Forelimb muscle (tissue), 1 donor: ENCODE results near the gene ZBTB37. TPM values are rescaled to one million over a fixed set of nuclear protein-coding genes. Genes with fewer than 3 reads are reported as not detected.
"Not testable (repeated sequence)": the region's sequence is repeated elsewhere in the genome, so short reads cannot be mapped to it uniquely, and the experiment has no call there.

Experiments
- DNase-seq: peaks from one replicate; pipeline ENCODE4 v3.0.0-alpha.2; 2013; ENCODE audit warnings: low read depth
- polyA plus RNA-seq: library from polyadenylated mRNA; unstranded; fragments of 120-200 nt; gene quantifications from one replicate; pipeline ENCODE4 v1.2.1, GENCODE V29; 2013; ENCODE audit not compliant: insufficient read length

ZBTB37 gene
- 5.6 TPM for polyA plus RNA-seq

- no peak for DNase-seq
Observed at GRCh38 chr1:173868266-173869020, at the start of gene ZBTB37. Gene ZBTB37 (plus strand): TSS chr1:173868380. CDS start chr1:173870226, 1,846 bp downstream.

- no peak for DNase-seq
Observed at GRCh38 chr1:173818459-173818858, 49.7 kb upstream of the ZBTB37 start.

GRCh38 chr1:173821680-173822079, 46.5 kb upstream of the ZBTB37 start:
- DNase-seq, result no peak

GRCh38 chr1:173823781-173824314, 44.3 kb upstream of the ZBTB37 start:
- no peak for DNase-seq

GRCh38 chr1:173824315-173825081, 43.7 kb upstream of the ZBTB37 start, which contains the start of the genes CENPL and DARS2:
Gene CENPL (minus strand): TSS chr1:173824883. CDS start chr1:173811299, 13,584 bp downstream.
Gene DARS2 (plus strand): TSS chr1:173824673. CDS start chr1:173825230, 557 bp downstream.
- peak; percentile 98 for DNase-seq

- no peak for DNase-seq
Observed at GRCh38 chr1:173827611-173828010, 40.6 kb upstream of the ZBTB37 start.

GRCh38 chr1:173832748-173833147, 35.4 kb upstream of the ZBTB37 start:
- no peak for DNase-seq

GRCh38 chr1:173852105-173852504, 16.1 kb upstream of the ZBTB37 start:
- no peak for DNase-seq

- no peak for DNase-seq
Observed at GRCh38 chr1:173853074-173853473, 15.1 kb upstream of the ZBTB37 start.

GRCh38 chr1:173856014-173856413, 12.2 kb upstream of the ZBTB37 start:
- DNase-seq, result no peak

GRCh38 chr1:173856903-173857302, 11.3 kb upstream of the ZBTB37 start:
- no peak for DNase-seq

GRCh38 chr1:173857363-173857917, 10.7 kb upstream of the ZBTB37 start:
- DNase-seq, result no peak

GRCh38 chr1:173859547-173859946, 8.6 kb upstream of the ZBTB37 start:
- not testable (repeated sequence) for DNase-seq

- DNase-seq, result no peak
Observed at GRCh38 chr1:173860065-173860464, 8.1 kb upstream of the ZBTB37 start.

GRCh38 chr1:173861731-173862145, 6.4 kb upstream of the ZBTB37 start:
- DNase-seq, result no peak

GRCh38 chr1:173862146-173862768, 5.9 kb upstream of the ZBTB37 start:
- not testable (repeated sequence) for DNase-seq

GRCh38 chr1:173862769-173863223, 5.4 kb upstream of the ZBTB37 start:
- no peak for DNase-seq

- no peak for DNase-seq
Observed at GRCh38 chr1:173863224-173864161, 4.7 kb upstream of the ZBTB37 start.

- no peak for DNase-seq
Observed at GRCh38 chr1:173864179-173864867, 3.9 kb upstream of the ZBTB37 start.
